GM12878 (cell line): Measurements from ENCODE around the gene MAD2L1BP. TPM values are rescaled to one million over a fixed set of nuclear protein-coding genes. Genes with fewer than 3 reads are reported as not detected.
A peak's percentile ranks its signal among the peaks of the same experiment; 100 is the strongest.

Experiments used
- ATAC-seq: fragments of 200-7000 bp; cut with Tn5 transposase; 3 replicates; pipeline ENCODE4 v1.9.1; 2020; ENCODE audit warnings: mild to moderate bottlenecking, moderate library complexity
- BruUV-seq: library from RNA; stranded (reverse); fragments of 400-500 nt; replicated peaks from 2 replicates; lab custom pipeline; 2021; lab: Mats Ljungman, UMichigan
- CTCF ChIA-PET: fragments of 300-600 bp; sonication (Branson Sonifier 250); formaldehyde crosslinking; extraction: SDS; loops from one replicate; lab custom pipeline; 2021; ENCODE audit warnings: inconsistent platforms; lab: Yijun Ruan, JAX
- POLR2A ChIA-PET: fragments of 350-600 bp; formaldehyde crosslinking; extraction: SDS; loops from one replicate; lab custom pipeline; 2021; ENCODE audit warnings: inconsistent platforms; lab: Charles Lee
- RAD21 ChIA-PET: fragments of 300-600 bp; sonication (Branson Sonifier 250); formaldehyde crosslinking; loops from one replicate; lab custom pipeline; 2023; ENCODE audit warnings: antibody characterized with exemption; ENCODE audit not compliant: unreplicated experiment; lab: Charles Lee
- SMC1A ChIA-PET: fragments of 300-600 bp; sonication (Branson Sonifier 250); formaldehyde crosslinking; loops from one replicate; lab custom pipeline; 2023; ENCODE audit not compliant: unreplicated experiment, uncharacterized antibody; lab: Charles Lee
- DNase-seq: peaks from one replicate; pipeline ENCODE4 v3.0.0-alpha.2; 2011; ENCODE audit warnings: low read depth, low spot score
- FAIRE-seq: peaks from 3 replicates; lab custom pipeline; 2011; peaks lifted over from hg19 to GRCh38; lab: Jason Lieb, UNC
- H2AFZ ChIP-seq: 2 replicates; pipeline ENCODE4 v1.6.0; 2011; ENCODE audit warnings: low read depth, low read length, control low read depth; ENCODE audit not compliant: control insufficient read depth
- H3K27ac ChIP-seq: 2 replicates; pipeline ENCODE4 v1.5.1; 2011; ENCODE audit warnings: control low read depth; ENCODE audit not compliant: control insufficient read depth, insufficient read depth
- H3K27me3 ChIP-seq, 2 experiments: replicated peaks in 1 of 2; 2 replicates each; pipeline versions ENCODE4 v1.6.0 to v1.6.1; 2011; ENCODE audit warnings: low read length in 1 of 2; ENCODE audit not compliant: control insufficient read depth in 2 of 2, insufficient read depth in 2 of 2
- H3K36me3 ChIP-seq, 2 experiments: 2 replicates each; pipeline ENCODE4 v1.5.1; 2011; ENCODE audit warnings: low read length in 1 of 2; ENCODE audit not compliant: control insufficient read depth in 2 of 2, insufficient read depth in 2 of 2
- H3K4me1 ChIP-seq: 2 replicates; pipeline ENCODE4 v1.6.1; 2011; ENCODE audit warnings: mild to moderate bottlenecking, low read length, moderate library complexity, mixed read lengths; ENCODE audit not compliant: control insufficient read depth, insufficient read depth
- H3K4me2 ChIP-seq: 2 replicates; pipeline ENCODE4 v1.6.0; 2011; ENCODE audit warnings: control low read depth; ENCODE audit not compliant: control insufficient read depth, insufficient read depth
- H3K4me3 ChIP-seq: fragments of 200-600 bp; sonication (generic); 2 replicates; pipeline ENCODE4 v1.5.1; 2016
- H3K79me2 ChIP-seq: 2 replicates; pipeline ENCODE4 v1.6.0; 2011; ENCODE audit warnings: low read length; ENCODE audit not compliant: control insufficient read depth, insufficient read depth
- H3K9ac ChIP-seq: 2 replicates; pipeline ENCODE4 v1.8.0; 2011; ENCODE audit warnings: low read length, control low read depth, mixed read lengths; ENCODE audit not compliant: control insufficient read depth, insufficient read depth
- H3K9me3 ChIP-seq: replicated peaks from 3 replicates; pipeline ENCODE4 v1.5.1; 2011; ENCODE audit warnings: mild to moderate bottlenecking, low read length; ENCODE audit not compliant: control insufficient read depth, insufficient read depth
- H4K20me1 ChIP-seq: 2 replicates; pipeline ENCODE4 v1.6.0; 2011; ENCODE audit not compliant: control insufficient read depth, insufficient read depth
- FOXM1 ChIP-seq: IDR thresholded peaks from 2 replicates; pipeline ENCODE4 v1.6.1; 2012; ENCODE audit warnings: low read depth, mild to moderate bottlenecking, inconsistent platforms, low read length, moderate library complexity
- MXI1 ChIP-seq: fragments of 150-350 bp; IDR thresholded peaks from 2 replicates; pipeline ENCODE4 v1.6.1; 2011; ENCODE audit warnings: low read depth, mild to moderate bottlenecking, inconsistent platforms, low read length, improper control_type of control experiment
- PAX5 ChIP-seq: IDR thresholded peaks from 2 replicates; pipeline ENCODE4 v1.6.1; 2011; ENCODE audit warnings: low read depth, low read length, borderline replicate concordance
- PML ChIP-seq: IDR thresholded peaks from 2 replicates; pipeline ENCODE4 v1.6.1; 2012; ENCODE audit warnings: low read length, inconsistent platforms
- POLR2A ChIP-seq: IDR thresholded peaks from 2 replicates; pipeline ENCODE4 v1.6.1; 2011; ENCODE audit warnings: low read depth, mild to moderate bottlenecking, low read length
- POLR2AphosphoS5 ChIP-seq: IDR thresholded peaks from 2 replicates; pipeline ENCODE4 v1.6.1; 2011; ENCODE audit warnings: mild to moderate bottlenecking, low read length, inconsistent platforms
- POU2F2 ChIP-seq: IDR thresholded peaks from 3 replicates; pipeline ENCODE4 v1.6.1; 2011; ENCODE audit warnings: low read depth, mild to moderate bottlenecking, low read length, borderline replicate concordance
- SP1 ChIP-seq: IDR thresholded peaks from one replicate; pipeline ENCODE4 v1.6.1; 2011; ENCODE audit warnings: low read depth, low read length
- WGBS: methylation state at CpG from one replicate; pipeline ENCODE4 v1.1.6; 2016; ENCODE audit warnings: low lambda C conversion rate; ENCODE audit not compliant: insufficient replicate concordance, insufficient coverage; ENCODE audit errors: missing lambda C conversion rate; 5-methylcytosine and 5-hydroxymethylcytosine counted together
- in situ Hi-C: fragments of 300-500 bp; cut with MboI; formaldehyde crosslinking; loops from 9 replicates; pipeline ENCODE4 v1.14.3; 2018; ENCODE audit warnings: mixed read lengths
- intact Hi-C: fragments of 100-400 bp; cut with micrococcal nuclease; formaldehyde crosslinking; loops from one replicate; pipeline ENCODE4 v1.14.2; 2022; ENCODE audit not compliant: unreplicated experiment
- polyA plus RNA-seq, 11 experiments: library from polyadenylated mRNA; depleted of rRNA in 4 of 11; unstranded in 6 of 11; stranded (reverse) in 5 of 11; fragments of >200 nt; fragmentation: Nextera tagmentation in 4 of 11; fragmentation: Illumina TruSeq in 1 of 11; extraction: Ambion mirVana in 4 of 11; extraction: Trizol in 1 of 11; gene quantifications; 1 replicate in 1 of 11; 2 replicates in 10 of 11; pipeline versions ENCODE4 v1.2.1 to v1.2.3, GENCODE V29; 2011 to 2016; ENCODE audit warnings: inconsistent platforms in 2 of 11, missing spikeins in 2 of 11, low read depth in 1 of 11
- total RNA-seq, 4 experiments: library from RNA; depleted of rRNA in 3 of 4; stranded (reverse); fragments of >200 nt in 3 of 4; fragmentation: Illumina TruSeq in 1 of 4; extraction: Trizol in 1 of 4; gene quantifications; 2 replicates each; pipeline versions ENCODE4 v1.2.1 to v1.2.3, GENCODE V29; 2013 to 2021

The MAD2L1BP gene
- total and polyA plus RNA-seq, 10 of the 15 experiments (the other 5 are each of a cell fraction or from before 2014, with no cell fraction given), result 39.2 to 155 (median 60.3) TPM

DNA sequence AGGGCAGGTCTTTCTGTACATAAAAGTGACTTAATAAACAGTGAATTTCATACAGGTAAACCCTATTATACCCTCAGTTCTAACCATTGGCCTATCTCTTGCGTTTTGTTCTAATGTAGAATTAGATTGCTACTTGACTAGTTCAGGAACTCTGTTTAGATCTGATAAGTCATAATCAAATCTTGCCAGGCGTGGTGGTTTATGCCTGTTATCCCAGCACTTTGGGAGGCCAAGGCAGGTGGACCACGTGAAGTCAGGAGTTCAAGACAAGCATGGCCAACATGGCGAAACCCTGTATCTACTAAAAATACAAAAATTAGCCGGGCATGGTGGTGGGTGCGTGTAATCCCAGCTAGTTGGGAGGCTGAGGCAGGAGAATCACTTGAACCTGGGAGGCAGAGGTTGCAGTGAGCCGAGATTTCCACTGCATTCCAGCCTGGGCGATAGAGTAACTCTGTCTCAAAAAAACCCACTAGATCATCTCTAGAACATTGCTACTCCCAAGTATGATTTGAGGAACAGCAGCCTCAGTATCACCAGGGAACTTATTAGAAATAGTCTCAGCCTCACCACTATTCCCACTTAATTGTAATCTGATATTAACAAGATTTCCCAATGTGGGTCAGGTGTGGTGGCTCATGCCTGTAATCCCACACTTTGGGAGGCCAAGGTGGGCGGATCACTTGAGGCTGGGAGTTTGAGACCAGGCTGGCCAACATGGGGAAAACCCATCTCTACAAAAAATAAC, 18.7 kb upstream of the MAD2L1BP start:
- no peak overlapping the region for H3K9ac ChIP-seq
- ChIA-PET RAD21 (interaction anchor here (0.6 kb wide), 1 partner anchor 19 kb away, joined by 4 read pairs; no protein-coding TSS in a partner anchor), SMC1A (no interaction called here), CTCF (interaction anchor here (0.7 to 4.0 kb wide), 4 partner anchors 8 to 462 kb away, joined by 3 to 15 read pairs (median 4); no protein-coding TSS in a partner anchor), POLR2A (interaction anchor here (0.6 to 0.7 kb wide), 3 partner anchors 12 to 208 kb away, joined by 3 to 4 read pairs (median 4); partner anchors contain the start of gene GTPBP2)
- no peaks in the 10 kb centered on the region for H3K79me2 ChIP-seq
- no peak overlapping the region for H2AFZ ChIP-seq
- H3K27me3 ChIP-seq, result no peaks in the 10 kb centered on the region
- no peak overlapping the region for H3K4me3 ChIP-seq
- in situ Hi-C loops (no loop called here), intact Hi-C loops (no loop called here)
- FAIRE-seq, result no peak
- no peaks in the 10 kb centered on the region for H4K20me1 ChIP-seq
- H3K4me1 ChIP-seq, result no peaks in the 10 kb centered on the region
- H3K36me3 ChIP-seq, result peaks cover 14 to 31% of the 10 kb centered on the region in 2 experiments
- no TSS peak for BruUV-seq
- TF ChIP-seq POU2F2 (no peak), SP1 (no peak), MXI1 (no peak), PML (0 out of 2 replicates have a peak, but pooled peaks have one; percentile 48)
- no peak for ATAC-seq
- no peak overlapping the region for H3K27ac ChIP-seq
- no peak for DNase-seq
- no peaks in the 10 kb centered on the region for H3K9me3 ChIP-seq
- H3K4me2 ChIP-seq, result no peak overlapping the region
- WGBS, result 83% methylated on average over 9 of the region's 9 CpGs

GRCh38 chr6:43621078-43621835, 14.4 kb upstream of the MAD2L1BP start:
- Histone ChIP-seq H4K20me1 (no peaks in the 10 kb centered on the region), H3K4me1 (no peaks in the 10 kb centered on the region), H3K9ac (no peak overlapping the region), H2AFZ (no peak overlapping the region), H3K36me3 (peaks cover 20 to 51% of the 10 kb centered on the region in 2 experiments), H3K4me3 (no peak overlapping the region), H3K27me3 (no peaks in the 10 kb centered on the region), H3K27ac (no peak overlapping the region), H3K4me2 (no peak overlapping the region)
- in situ Hi-C loops (no loop called here), intact Hi-C loops (no loop called here)
- ChIA-PET POLR2A (interaction anchor here (2.1 kb wide), 1 partner anchor 8 kb away, joined by 10 read pairs; the partner anchor contains the start of gene GTPBP2), CTCF (no interaction called here)
- 96% methylated on average over 12 of the region's 12 CpGs for WGBS
- DNase-seq (no peak), ATAC-seq (no peak)
- no TSS peak for BruUV-seq
- TF ChIP-seq PAX5 (no peak), FOXM1 (no peak), POLR2A (peak; percentile 3; the same call in 1 of the 2 replicates), POLR2AphosphoS5 (0 out of 2 replicates have a peak, but pooled peaks have one; percentile 10)
- TF ChIP-seq, all 136 proteins: peak for 2
- Histone ChIP-seq H3K9me3 (no peaks in the 10 kb centered on the region), H3K79me2 (peaks cover 1% of the 10 kb centered on the region)
- ChIA-PET RAD21 (no interaction called here), SMC1A (no interaction called here)
- no peak for FAIRE-seq
